IMR-90 (cell line): Measurements from ENCODE around the gene ZC2HC1C. TPM values are rescaled to one million over a fixed set of nuclear protein-coding genes. Genes with fewer than 3 reads are reported as not detected.

Source experiments
- ATAC-seq: fragments of 200-7000 bp; cut with Tn5 transposase; 2 replicates; pipeline ENCODE4 v1.9.1; 2020; ENCODE audit warnings: low read depth, mild to moderate bottlenecking, moderate library complexity
- BruUV-seq: library from RNA; stranded (reverse); fragments of 400-500 nt; replicated peaks from 2 replicates; lab custom pipeline; 2021; lab: Mats Ljungman, UMichigan
- CTCF ChIA-PET: fragments of 300-600 bp; formaldehyde crosslinking; extraction: SDS; loops from one replicate; lab custom pipeline; 2021; ENCODE audit warnings: antibody characterized with exemption; lab: Yijun Ruan, JAX
- POLR2A ChIA-PET: fragments of 300-600 bp; sonication (Branson Sonifier 250); formaldehyde crosslinking; loops from one replicate; lab custom pipeline; 2022; ENCODE audit warnings: antibody characterized with exemption; ENCODE audit not compliant: unreplicated experiment; lab: Charles Lee
- DNase-seq: peaks from one replicate; pipeline ENCODE4 v3.0.0; 2013
- H2AFZ ChIP-seq: replicated peaks from 2 replicates; pipeline ENCODE3; 2013; ENCODE audit warnings: low read length, mild to moderate bottlenecking; ENCODE audit not compliant: poor library complexity
- H2AK5ac ChIP-seq: 2 replicates; pipeline ENCODE4 v1.6.1; 2013; ENCODE audit warnings: low read depth, low read length, inconsistent platforms
- H2AK9ac ChIP-seq: replicated peaks from 2 replicates; pipeline ENCODE3; 2013; ENCODE audit warnings: mild to moderate bottlenecking, low read depth, low read length, moderate library complexity; ENCODE audit not compliant: poor library complexity
- H2BK120ac ChIP-seq: 2 replicates; pipeline ENCODE4 v1.6.1; 2013; ENCODE audit warnings: low read depth, low read length, inconsistent platforms
- H2BK15ac ChIP-seq: 3 replicates; pipeline ENCODE4 v1.6.1; 2013; ENCODE audit warnings: low read depth, low read length, inconsistent platforms
- H2BK20ac ChIP-seq: 2 replicates; pipeline ENCODE4 v1.6.1; 2013; ENCODE audit warnings: low read depth, mild to moderate bottlenecking, inconsistent platforms, low read length, moderate library complexity
- H2BK5ac ChIP-seq: 2 replicates; pipeline ENCODE4 v1.6.1; 2013; ENCODE audit warnings: mild to moderate bottlenecking, low read depth, low read length, inconsistent platforms; ENCODE audit not compliant: poor library complexity, severe bottlenecking
- H3K14ac ChIP-seq: replicated peaks from 2 replicates; pipeline ENCODE4 v1.6.1; 2013; ENCODE audit warnings: low read depth, low read length, inconsistent platforms
- H3K18ac ChIP-seq: 2 replicates; pipeline ENCODE4 v1.6.1; 2013; ENCODE audit warnings: low read depth, low read length, control low read depth
- H3K23ac ChIP-seq: 2 replicates; pipeline ENCODE4 v1.6.1; 2013; ENCODE audit warnings: low read depth, low read length, inconsistent platforms
- H3K27ac ChIP-seq: 2 replicates; pipeline ENCODE4 v1.5.1; 2013; ENCODE audit warnings: mild to moderate bottlenecking, control low read depth, low read length; ENCODE audit not compliant: insufficient read depth
- H3K27me3 ChIP-seq: 2 replicates; pipeline ENCODE4 v1.6.1; 2013; ENCODE audit warnings: low read length; ENCODE audit not compliant: control insufficient read depth, insufficient read depth
- H3K36me3 ChIP-seq: 2 replicates; pipeline ENCODE4 v1.6.1; 2013; ENCODE audit warnings: low read length, mixed read lengths; ENCODE audit not compliant: control insufficient read depth, insufficient read depth
- H3K4ac ChIP-seq: 2 replicates; pipeline ENCODE4 v1.6.1; 2013; ENCODE audit warnings: low read depth, low read length, inconsistent platforms
- H3K4me1 ChIP-seq: 2 replicates; pipeline ENCODE4 v1.6.1; 2013; ENCODE audit warnings: low read length, mixed read lengths; ENCODE audit not compliant: control insufficient read depth, insufficient read depth
- H3K4me2 ChIP-seq: 2 replicates; pipeline ENCODE4 v1.6.1; 2013; ENCODE audit warnings: low read depth, mild to moderate bottlenecking, control low read depth, low read length, moderate library complexity
- H3K4me3 ChIP-seq: 2 replicates; pipeline ENCODE4 v1.5.1; 2013; ENCODE audit warnings: low read depth, mild to moderate bottlenecking, control low read depth, low read length, moderate library complexity; ENCODE audit not compliant: insufficient read depth
- H3K56ac ChIP-seq: 2 replicates; pipeline ENCODE4 v1.6.1; 2013; ENCODE audit warnings: low read length, inconsistent platforms; ENCODE audit not compliant: insufficient read depth; ENCODE audit errors: extremely low read depth
- H3K79me1 ChIP-seq, 2 experiments: 2 replicates each; pipeline ENCODE4 v1.6.1; 2013; ENCODE audit warnings: low read length in 2 of 2, inconsistent platforms in 1 of 2, low read depth in 1 of 2
- H3K9ac ChIP-seq: 2 replicates; pipeline ENCODE4 v1.6.1; 2013; ENCODE audit warnings: low read depth, low read length, control low read depth
- H3K9me1 ChIP-seq: 2 replicates; pipeline ENCODE4 v1.6.1; 2013; ENCODE audit warnings: low read length, inconsistent platforms; ENCODE audit not compliant: insufficient read depth
- H3K9me3 ChIP-seq: 2 replicates; pipeline ENCODE4 v1.6.1; 2013; ENCODE audit warnings: low read length; ENCODE audit not compliant: control insufficient read depth, insufficient read depth
- H4K20me1 ChIP-seq: 2 replicates; pipeline ENCODE4 v1.6.1; 2013; ENCODE audit warnings: low read length, inconsistent platforms; ENCODE audit not compliant: insufficient read depth
- H4K5ac ChIP-seq: 2 replicates; pipeline ENCODE4 v1.6.1; 2013; ENCODE audit warnings: mild to moderate bottlenecking, low read depth, low read length, control low read depth
- H4K8ac ChIP-seq, 2 experiments: 2 replicates each; pipeline ENCODE4 v1.6.1; 2013; ENCODE audit warnings: low read depth in 2 of 2, low read length in 2 of 2, control low read depth in 1 of 2, inconsistent platforms in 1 of 2
- H4K91ac ChIP-seq: 2 replicates; pipeline ENCODE4 v1.6.1; 2013; ENCODE audit warnings: low read depth, low read length, inconsistent platforms; ENCODE audit not compliant: insufficient read depth
- BHLHE40 ChIP-seq: fragments of 150-350 bp; IDR thresholded peaks from 2 replicates; pipeline ENCODE4 v1.6.1; 2016; ENCODE audit warnings: mild to moderate bottlenecking, low read depth, low read length
- CEBPB ChIP-seq: IDR thresholded peaks from 2 replicates; pipeline ENCODE4 v1.6.1; 2012; ENCODE audit warnings: low read depth, low read length, improper control_type of control experiment
- CHD1 ChIP-seq: IDR thresholded peaks from 2 replicates; pipeline ENCODE4 v1.6.1; 2012; ENCODE audit warnings: low read depth, low read length, improper control_type of control experiment
- ELK1 ChIP-seq: fragments of 150-350 bp; IDR thresholded peaks from 2 replicates; pipeline ENCODE4 v1.6.1; 2016; ENCODE audit warnings: low read depth, mild to moderate bottlenecking, low read length, moderate library complexity, borderline replicate concordance
- FOS ChIP-seq: fragments of 150-350 bp; IDR thresholded peaks from 2 replicates; pipeline ENCODE4 v1.6.1; 2016; ENCODE audit warnings: low read depth, low read length
- MAFK ChIP-seq: IDR thresholded peaks from 2 replicates; pipeline ENCODE4 v1.6.1; 2012; ENCODE audit warnings: low read depth, low read length, improper control_type of control experiment
- MAZ ChIP-seq: IDR thresholded peaks from 2 replicates; pipeline ENCODE4 v1.6.1; 2012; ENCODE audit warnings: low read depth, mild to moderate bottlenecking, low read length, improper control_type of control experiment, moderate library complexity, borderline replicate concordance
- MXI1 ChIP-seq: IDR thresholded peaks from 2 replicates; pipeline ENCODE4 v1.6.1; 2012; ENCODE audit warnings: low read depth, mild to moderate bottlenecking, low read length, moderate library complexity, borderline replicate concordance
- NFE2L2 ChIP-seq: fragments of 150-350 bp; IDR thresholded peaks from 2 replicates; pipeline ENCODE4 v1.6.1; 2016; ENCODE audit warnings: low read depth, mild to moderate bottlenecking, low read length
- POLR2A ChIP-seq: IDR thresholded peaks from 2 replicates; pipeline ENCODE4 v1.6.1; 2012; ENCODE audit warnings: mild to moderate bottlenecking, low read depth, low read length
- RAD21 ChIP-seq: IDR thresholded peaks from 2 replicates; pipeline ENCODE4 v1.6.1; 2012; ENCODE audit warnings: low read length, improper control_type of control experiment
- RCOR1 ChIP-seq: IDR thresholded peaks from 2 replicates; pipeline ENCODE4 v1.6.1; 2012; ENCODE audit warnings: mild to moderate bottlenecking, low read length, improper control_type of control experiment; ENCODE audit not compliant: insufficient replicate concordance
- RFX5 ChIP-seq: IDR thresholded peaks from 2 replicates; pipeline ENCODE4 v1.8.0; 2012; ENCODE audit warnings: low read depth, mild to moderate bottlenecking, low read length, moderate library complexity
- SMC3 ChIP-seq: fragments of 150-350 bp; IDR thresholded peaks from 2 replicates; pipeline ENCODE4 v1.6.1; 2016; ENCODE audit warnings: low read depth, mild to moderate bottlenecking, antibody characterized with exemption, low read length, moderate library complexity
- WGBS, 2 experiments: methylation state at CpG; one replicate each; pipeline versions ENCODE4 v1.1.5 to v1.1.7; 2013; ENCODE audit warnings: missing lambda C conversion rate in 2 of 2; ENCODE audit not compliant: insufficient read length in 1 of 2; ENCODE audit errors: extremely low coverage in 2 of 2; 5-methylcytosine and 5-hydroxymethylcytosine counted together
- dilution Hi-C: fragments of 300-500 bp; cut with HindIII; formaldehyde crosslinking; loops from one replicate; pipeline ENCODE4 v1.14.3; 2018; ENCODE audit warnings: low sequenced_read_pairs; ENCODE audit not compliant: unreplicated experiment
- in situ Hi-C: fragments of 300-500 bp; cut with MboI; formaldehyde crosslinking; loops from 3 replicates; pipeline ENCODE4 v1.14.3; 2019; ENCODE audit warnings: low sequenced_read_pairs, inconsistent platforms, mixed read lengths
- intact Hi-C: fragments of 100-400 bp; cut with micrococcal nuclease; formaldehyde crosslinking; loops from 2 replicates; pipeline ENCODE4 v1.10.0; 2022
- polyA plus RNA-seq, 3 experiments: library from polyadenylated mRNA; depleted of rRNA; stranded (reverse); fragments of >200 nt; gene quantifications; 2 replicates each; pipeline ENCODE4 v1.2.3, GENCODE V29; 2012; ENCODE audit warnings: low replicate concordance in 1 of 3
- total RNA-seq: library from RNA; depleted of rRNA; stranded (reverse); fragments of >200 nt; gene quantifications from 2 replicates; pipeline ENCODE4 v1.2.3, GENCODE V29; 2012
- TF ChIP-seq, protein P1 (sequence below): fragments of 150-350 bp; IDR thresholded peaks from 2 replicates; pipeline ENCODE4 v1.6.1; 2017; ENCODE audit warnings: mild to moderate bottlenecking, antibody characterized with exemption, low read length, low read depth
- TF ChIP-seq, protein P2 (sequence below): conservative IDR thresholded peaks from 2 replicates; pipeline ENCODE4 v1.5.1; 2012; ENCODE audit warnings: mild to moderate bottlenecking, low read depth, low read length, improper control_type of control experiment

ZC2HC1C gene
- total and polyA plus RNA-seq, 2 of the 4 experiments (the other 2 are of a cell fraction), result 0.15 to 0.54 TPM

DNA sequence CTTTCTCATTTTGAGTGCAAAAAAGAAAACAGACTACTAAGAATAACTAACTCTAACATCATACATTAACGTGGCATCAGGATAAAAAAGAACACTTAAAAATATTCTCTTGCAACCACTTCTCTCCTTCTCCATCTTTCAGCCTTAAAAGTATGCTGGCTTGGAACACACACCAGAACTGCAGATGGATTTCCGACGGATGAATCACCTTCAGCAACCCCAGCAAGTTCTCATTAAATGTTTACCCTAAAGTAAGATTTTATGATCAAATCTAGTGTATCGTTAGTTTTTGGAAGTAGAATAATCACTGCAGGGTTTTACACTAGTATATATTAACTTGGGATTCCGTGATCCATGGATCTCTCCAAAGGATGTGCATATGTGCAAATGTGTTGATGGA is 56.2 kb downstream of the ZC2HC1C start:
- H2BK20ac ChIP-seq, result no peak overlapping the region
- peak; percentile 85 for DNase-seq
- peaks cover 3% of the 10 kb centered on the region; the same call in 1 of the 2 replicates for H3K9me1 ChIP-seq
- H3K18ac ChIP-seq, result no peak overlapping the region; the same call in 1 of the 2 replicates
- no TSS peak for BruUV-seq
- H3K27ac ChIP-seq, result no peak overlapping the region
- no peaks in the 10 kb centered on the region for H3K36me3 ChIP-seq
- no peak overlapping the region for H2BK120ac ChIP-seq
- H4K20me1 ChIP-seq, result no peaks in the 10 kb centered on the region
- H2BK15ac ChIP-seq, result no peak overlapping the region
- dilution Hi-C loops, result loop anchor here (25.0 kb wide), 1 partner anchor 187 kb away; no protein-coding TSS in a partner anchor
- peaks cover 5% of the 10 kb centered on the region; the same call in 1 of the 2 replicates for H3K4me1 ChIP-seq
- H3K9ac ChIP-seq, result no peak overlapping the region
- H2AK9ac ChIP-seq, result no peak overlapping the region
- no peak overlapping the region for H2AK5ac ChIP-seq
- CTCF ChIA-PET, result interaction anchor here (1.1 kb wide), 1 partner anchor 180 kb away, joined by 10 read pairs; no protein-coding TSS in a partner anchor
- peak overlapping the region; percentile 97 to 100; a peak in 2 of 4 replicates for H4K8ac ChIP-seq
- H4K91ac ChIP-seq, result no peak overlapping the region
- peak overlapping the region; percentile 91; the same call in 1 of the 2 replicates for H3K4me3 ChIP-seq
- H3K56ac ChIP-seq, result peak overlapping the region; percentile 76; the same call in 1 of the 2 replicates
- no peak overlapping the region for H3K14ac ChIP-seq
- in situ Hi-C loops, result no loop called here
- no peak overlapping the region for H3K4ac ChIP-seq
- intact Hi-C loops, result no loop called here
- peak overlapping the region; percentile 69; the same call in 1 of the 2 replicates for H3K23ac ChIP-seq
- H3K9me3 ChIP-seq, result no peaks in the 10 kb centered on the region
- H3K79me1 ChIP-seq, result peaks cover 24 to 38% of the 10 kb centered on the region in 2 experiments
- peak overlapping the region; percentile 95 for H3K4me2 ChIP-seq
- peak; percentile 25 for ATAC-seq
- no peak for TF ChIP-seq CHD1
- no peak for TF ChIP-seq RFX5
- TF ChIP-seq, protein P1, sequence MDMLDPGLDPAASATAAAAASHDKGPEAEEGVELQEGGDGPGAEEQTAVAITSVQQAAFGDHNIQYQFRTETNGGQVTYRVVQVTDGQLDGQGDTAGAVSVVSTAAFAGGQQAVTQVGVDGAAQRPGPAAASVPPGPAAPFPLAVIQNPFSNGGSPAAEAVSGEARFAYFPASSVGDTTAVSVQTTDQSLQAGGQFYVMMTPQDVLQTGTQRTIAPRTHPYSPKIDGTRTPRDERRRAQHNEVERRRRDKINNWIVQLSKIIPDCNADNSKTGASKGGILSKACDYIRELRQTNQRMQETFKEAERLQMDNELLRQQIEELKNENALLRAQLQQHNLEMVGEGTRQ, result no peak
- TF ChIP-seq RAD21, result no peak
- TF ChIP-seq POLR2A, result no peak
- TF ChIP-seq NFE2L2, result no peak
- TF ChIP-seq MAFK, result no peak
- TF ChIP-seq RCOR1, result peak; percentile 55
- no peak for TF ChIP-seq SMC3
- TF ChIP-seq MXI1, result no peak
- no peak for TF ChIP-seq ELK1
- TF ChIP-seq CEBPB, result peak; percentile 56; the same call in 1 of the 2 replicates
- no peak for TF ChIP-seq MAZ
- TF ChIP-seq, protein P2, sequence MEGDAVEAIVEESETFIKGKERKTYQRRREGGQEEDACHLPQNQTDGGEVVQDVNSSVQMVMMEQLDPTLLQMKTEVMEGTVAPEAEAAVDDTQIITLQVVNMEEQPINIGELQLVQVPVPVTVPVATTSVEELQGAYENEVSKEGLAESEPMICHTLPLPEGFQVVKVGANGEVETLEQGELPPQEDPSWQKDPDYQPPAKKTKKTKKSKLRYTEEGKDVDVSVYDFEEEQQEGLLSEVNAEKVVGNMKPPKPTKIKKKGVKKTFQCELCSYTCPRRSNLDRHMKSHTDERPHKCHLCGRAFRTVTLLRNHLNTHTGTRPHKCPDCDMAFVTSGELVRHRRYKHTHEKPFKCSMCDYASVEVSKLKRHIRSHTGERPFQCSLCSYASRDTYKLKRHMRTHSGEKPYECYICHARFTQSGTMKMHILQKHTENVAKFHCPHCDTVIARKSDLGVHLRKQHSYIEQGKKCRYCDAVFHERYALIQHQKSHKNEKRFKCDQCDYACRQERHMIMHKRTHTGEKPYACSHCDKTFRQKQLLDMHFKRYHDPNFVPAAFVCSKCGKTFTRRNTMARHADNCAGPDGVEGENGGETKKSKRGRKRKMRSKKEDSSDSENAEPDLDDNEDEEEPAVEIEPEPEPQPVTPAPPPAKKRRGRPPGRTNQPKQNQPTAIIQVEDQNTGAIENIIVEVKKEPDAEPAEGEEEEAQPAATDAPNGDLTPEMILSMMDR, result no peak
- no peak for TF ChIP-seq BHLHE40
- TF ChIP-seq FOS, result peak; percentile 44; the same call in 1 of the 2 replicates
- H2AFZ ChIP-seq, result no peak overlapping the region
- no CpG with 5 or more reads among the region's 5 CpGs for WGBS, 2 experiments
- no peak overlapping the region; the same call in 1 of the 2 replicates for H4K5ac ChIP-seq
- no peaks in the 10 kb centered on the region for H3K27me3 ChIP-seq
- POLR2A ChIA-PET, result no interaction called here
- peak overlapping the region; percentile 82 for H2BK5ac ChIP-seq
